ENCODE data around the gene CEACAM19.
"Not testable (repeated sequence)": the region's sequence is repeated elsewhere in the genome, so short reads cannot be mapped to it uniquely, and the experiment has no call there.

DNA sequence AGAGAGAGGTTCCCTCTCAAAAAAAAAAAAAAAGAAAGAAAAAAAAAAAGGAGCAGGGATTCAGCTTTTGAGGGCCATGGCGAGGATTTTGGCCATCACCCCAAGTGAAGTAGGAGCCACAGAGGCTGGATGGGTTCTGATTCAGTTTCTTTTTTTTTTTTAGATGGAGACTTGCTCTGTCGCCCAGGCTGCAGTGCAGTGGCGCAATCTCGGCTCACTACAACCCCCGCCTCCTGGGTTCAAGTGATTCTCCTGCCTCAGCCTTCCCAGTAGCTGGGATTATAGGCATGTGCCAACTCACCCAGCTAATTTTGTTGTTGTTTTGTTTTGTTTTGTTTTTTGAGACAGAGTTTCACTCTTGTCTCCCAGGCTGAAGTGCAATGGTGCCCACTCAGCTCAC is 50.1 kb downstream of the CEACAM19 start:
- TF ChIP-seq, protein P1, sequence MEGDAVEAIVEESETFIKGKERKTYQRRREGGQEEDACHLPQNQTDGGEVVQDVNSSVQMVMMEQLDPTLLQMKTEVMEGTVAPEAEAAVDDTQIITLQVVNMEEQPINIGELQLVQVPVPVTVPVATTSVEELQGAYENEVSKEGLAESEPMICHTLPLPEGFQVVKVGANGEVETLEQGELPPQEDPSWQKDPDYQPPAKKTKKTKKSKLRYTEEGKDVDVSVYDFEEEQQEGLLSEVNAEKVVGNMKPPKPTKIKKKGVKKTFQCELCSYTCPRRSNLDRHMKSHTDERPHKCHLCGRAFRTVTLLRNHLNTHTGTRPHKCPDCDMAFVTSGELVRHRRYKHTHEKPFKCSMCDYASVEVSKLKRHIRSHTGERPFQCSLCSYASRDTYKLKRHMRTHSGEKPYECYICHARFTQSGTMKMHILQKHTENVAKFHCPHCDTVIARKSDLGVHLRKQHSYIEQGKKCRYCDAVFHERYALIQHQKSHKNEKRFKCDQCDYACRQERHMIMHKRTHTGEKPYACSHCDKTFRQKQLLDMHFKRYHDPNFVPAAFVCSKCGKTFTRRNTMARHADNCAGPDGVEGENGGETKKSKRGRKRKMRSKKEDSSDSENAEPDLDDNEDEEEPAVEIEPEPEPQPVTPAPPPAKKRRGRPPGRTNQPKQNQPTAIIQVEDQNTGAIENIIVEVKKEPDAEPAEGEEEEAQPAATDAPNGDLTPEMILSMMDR (IDR thresholded peaks at IDR 0.05) = not testable (repeated sequence)
- not testable (repeated sequence) for TF ChIP-seq POLR2A (IDR thresholded peaks at IDR 0.05)
